ENCODE measurements around the gene SNHG17.

GRCh38 chr20:38453941-38454340 lies 18.8 kb upstream of the SNHG17 start:
- no peak for TF ChIP-seq MAFG (tag; conservative IDR thresholded peaks at IDR 0.05)
- no peak for TF ChIP-seq TFAM (CRISPR knock-in tag; conservative IDR thresholded peaks at IDR 0.05)
- TF ChIP-seq CCAR2 (IDR thresholded peaks at IDR 0.05; ENCODE audit: low read depth, low read length): no peak

All from K562 (cell line).